IMR-90 (cell line): ENCODE measurements around the gene MYO7B. TPM values are rescaled to one million over a fixed set of nuclear protein-coding genes. Genes with fewer than 3 reads are reported as not detected.
A peak's percentile ranks its signal among the peaks of the same experiment; 100 is the strongest.

Experiments used
- ATAC-seq: fragments of 200-7000 bp; cut with Tn5 transposase; 2 replicates; pipeline ENCODE4 v1.9.1; 2020; ENCODE audit warnings: low read depth, mild to moderate bottlenecking, moderate library complexity
- BruUV-seq: library from RNA; stranded (reverse); fragments of 400-500 nt; replicated peaks from 2 replicates; lab custom pipeline; 2021; lab: Mats Ljungman, UMichigan
- CTCF ChIA-PET: fragments of 300-600 bp; formaldehyde crosslinking; extraction: SDS; loops from one replicate; lab custom pipeline; 2021; ENCODE audit warnings: antibody characterized with exemption; lab: Yijun Ruan, JAX
- POLR2A ChIA-PET: fragments of 300-600 bp; sonication (Branson Sonifier 250); formaldehyde crosslinking; loops from one replicate; lab custom pipeline; 2022; ENCODE audit warnings: antibody characterized with exemption; ENCODE audit not compliant: unreplicated experiment; lab: Charles Lee
- DNase-seq: peaks from one replicate; pipeline ENCODE4 v3.0.0; 2013
- H2AFZ ChIP-seq: replicated peaks from 2 replicates; pipeline ENCODE3; 2013; ENCODE audit warnings: low read length, mild to moderate bottlenecking; ENCODE audit not compliant: poor library complexity
- H2AK5ac ChIP-seq: 2 replicates; pipeline ENCODE4 v1.6.1; 2013; ENCODE audit warnings: low read depth, low read length, inconsistent platforms
- H2AK9ac ChIP-seq: replicated peaks from 2 replicates; pipeline ENCODE3; 2013; ENCODE audit warnings: mild to moderate bottlenecking, low read depth, low read length, moderate library complexity; ENCODE audit not compliant: poor library complexity
- H2BK120ac ChIP-seq: 2 replicates; pipeline ENCODE4 v1.6.1; 2013; ENCODE audit warnings: low read depth, low read length, inconsistent platforms
- H2BK15ac ChIP-seq: 3 replicates; pipeline ENCODE4 v1.6.1; 2013; ENCODE audit warnings: low read depth, low read length, inconsistent platforms
- H2BK20ac ChIP-seq: 2 replicates; pipeline ENCODE4 v1.6.1; 2013; ENCODE audit warnings: low read depth, mild to moderate bottlenecking, inconsistent platforms, low read length, moderate library complexity
- H2BK5ac ChIP-seq: 2 replicates; pipeline ENCODE4 v1.6.1; 2013; ENCODE audit warnings: mild to moderate bottlenecking, low read depth, low read length, inconsistent platforms; ENCODE audit not compliant: poor library complexity, severe bottlenecking
- H3K14ac ChIP-seq: replicated peaks from 2 replicates; pipeline ENCODE4 v1.6.1; 2013; ENCODE audit warnings: low read depth, low read length, inconsistent platforms
- H3K18ac ChIP-seq: 2 replicates; pipeline ENCODE4 v1.6.1; 2013; ENCODE audit warnings: low read depth, low read length, control low read depth
- H3K23ac ChIP-seq: 2 replicates; pipeline ENCODE4 v1.6.1; 2013; ENCODE audit warnings: low read depth, low read length, inconsistent platforms
- H3K27ac ChIP-seq: 2 replicates; pipeline ENCODE4 v1.5.1; 2013; ENCODE audit warnings: mild to moderate bottlenecking, control low read depth, low read length; ENCODE audit not compliant: insufficient read depth
- H3K27me3 ChIP-seq: 2 replicates; pipeline ENCODE4 v1.6.1; 2013; ENCODE audit warnings: low read length; ENCODE audit not compliant: control insufficient read depth, insufficient read depth
- H3K36me3 ChIP-seq: 2 replicates; pipeline ENCODE4 v1.6.1; 2013; ENCODE audit warnings: low read length, mixed read lengths; ENCODE audit not compliant: control insufficient read depth, insufficient read depth
- H3K4ac ChIP-seq: 2 replicates; pipeline ENCODE4 v1.6.1; 2013; ENCODE audit warnings: low read depth, low read length, inconsistent platforms
- H3K4me1 ChIP-seq: 2 replicates; pipeline ENCODE4 v1.6.1; 2013; ENCODE audit warnings: low read length, mixed read lengths; ENCODE audit not compliant: control insufficient read depth, insufficient read depth
- H3K4me2 ChIP-seq: 2 replicates; pipeline ENCODE4 v1.6.1; 2013; ENCODE audit warnings: low read depth, mild to moderate bottlenecking, control low read depth, low read length, moderate library complexity
- H3K4me3 ChIP-seq: 2 replicates; pipeline ENCODE4 v1.5.1; 2013; ENCODE audit warnings: low read depth, mild to moderate bottlenecking, control low read depth, low read length, moderate library complexity; ENCODE audit not compliant: insufficient read depth
- H3K56ac ChIP-seq: 2 replicates; pipeline ENCODE4 v1.6.1; 2013; ENCODE audit warnings: low read length, inconsistent platforms; ENCODE audit not compliant: insufficient read depth; ENCODE audit errors: extremely low read depth
- H3K79me1 ChIP-seq, 2 experiments: 2 replicates each; pipeline ENCODE4 v1.6.1; 2013; ENCODE audit warnings: low read length in 2 of 2, inconsistent platforms in 1 of 2, low read depth in 1 of 2
- H3K9ac ChIP-seq: 2 replicates; pipeline ENCODE4 v1.6.1; 2013; ENCODE audit warnings: low read depth, low read length, control low read depth
- H3K9me1 ChIP-seq: 2 replicates; pipeline ENCODE4 v1.6.1; 2013; ENCODE audit warnings: low read length, inconsistent platforms; ENCODE audit not compliant: insufficient read depth
- H3K9me3 ChIP-seq: 2 replicates; pipeline ENCODE4 v1.6.1; 2013; ENCODE audit warnings: low read length; ENCODE audit not compliant: control insufficient read depth, insufficient read depth
- H4K20me1 ChIP-seq: 2 replicates; pipeline ENCODE4 v1.6.1; 2013; ENCODE audit warnings: low read length, inconsistent platforms; ENCODE audit not compliant: insufficient read depth
- H4K5ac ChIP-seq: 2 replicates; pipeline ENCODE4 v1.6.1; 2013; ENCODE audit warnings: mild to moderate bottlenecking, low read depth, low read length, control low read depth
- H4K8ac ChIP-seq, 2 experiments: 2 replicates each; pipeline ENCODE4 v1.6.1; 2013; ENCODE audit warnings: low read depth in 2 of 2, low read length in 2 of 2, control low read depth in 1 of 2, inconsistent platforms in 1 of 2
- H4K91ac ChIP-seq: 2 replicates; pipeline ENCODE4 v1.6.1; 2013; ENCODE audit warnings: low read depth, low read length, inconsistent platforms; ENCODE audit not compliant: insufficient read depth
- CEBPB ChIP-seq: IDR thresholded peaks from 2 replicates; pipeline ENCODE4 v1.6.1; 2012; ENCODE audit warnings: low read depth, low read length, improper control_type of control experiment
- CHD1 ChIP-seq: IDR thresholded peaks from 2 replicates; pipeline ENCODE4 v1.6.1; 2012; ENCODE audit warnings: low read depth, low read length, improper control_type of control experiment
- POLR2A ChIP-seq: IDR thresholded peaks from 2 replicates; pipeline ENCODE4 v1.6.1; 2012; ENCODE audit warnings: mild to moderate bottlenecking, low read depth, low read length
- RAD21 ChIP-seq: IDR thresholded peaks from 2 replicates; pipeline ENCODE4 v1.6.1; 2012; ENCODE audit warnings: low read length, improper control_type of control experiment
- WGBS, 2 experiments: methylation state at CpG; one replicate each; pipeline versions ENCODE4 v1.1.5 to v1.1.7; 2013; ENCODE audit warnings: missing lambda C conversion rate in 2 of 2; ENCODE audit not compliant: insufficient read length in 1 of 2; ENCODE audit errors: extremely low coverage in 2 of 2; 5-methylcytosine and 5-hydroxymethylcytosine counted together
- dilution Hi-C: fragments of 300-500 bp; cut with HindIII; formaldehyde crosslinking; loops from one replicate; pipeline ENCODE4 v1.14.3; 2018; ENCODE audit warnings: low sequenced_read_pairs; ENCODE audit not compliant: unreplicated experiment
- in situ Hi-C: fragments of 300-500 bp; cut with MboI; formaldehyde crosslinking; loops from 3 replicates; pipeline ENCODE4 v1.14.3; 2019; ENCODE audit warnings: low sequenced_read_pairs, inconsistent platforms, mixed read lengths
- intact Hi-C: fragments of 100-400 bp; cut with micrococcal nuclease; formaldehyde crosslinking; loops from 2 replicates; pipeline ENCODE4 v1.10.0; 2022
- polyA plus RNA-seq, 3 experiments: library from polyadenylated mRNA; depleted of rRNA; stranded (reverse); fragments of >200 nt; gene quantifications; 2 replicates each; pipeline ENCODE4 v1.2.3, GENCODE V29; 2012; ENCODE audit warnings: low replicate concordance in 1 of 3
- total RNA-seq: library from RNA; depleted of rRNA; stranded (reverse); fragments of >200 nt; gene quantifications from 2 replicates; pipeline ENCODE4 v1.2.3, GENCODE V29; 2012
- TF ChIP-seq, protein P1 (sequence below): fragments of 150-350 bp; IDR thresholded peaks from 2 replicates; pipeline ENCODE4 v1.6.1; 2016; ENCODE audit warnings: low read depth, mild to moderate bottlenecking, low read length, moderate library complexity, borderline replicate concordance

MYO7B gene
- total and polyA plus RNA-seq, 2 of the 4 experiments (the other 2 are of a cell fraction): 0.18 to 0.46 TPM

GRCh38 chr2:127634626-127635379, 99.3 kb downstream of the MYO7B start:
- BruUV-seq: no TSS peak
- TF ChIP-seq CEBPB (no peak), CHD1 (no peak), POLR2A (no peak), RAD21 (no peak)
- TF ChIP-seq, protein P1, sequence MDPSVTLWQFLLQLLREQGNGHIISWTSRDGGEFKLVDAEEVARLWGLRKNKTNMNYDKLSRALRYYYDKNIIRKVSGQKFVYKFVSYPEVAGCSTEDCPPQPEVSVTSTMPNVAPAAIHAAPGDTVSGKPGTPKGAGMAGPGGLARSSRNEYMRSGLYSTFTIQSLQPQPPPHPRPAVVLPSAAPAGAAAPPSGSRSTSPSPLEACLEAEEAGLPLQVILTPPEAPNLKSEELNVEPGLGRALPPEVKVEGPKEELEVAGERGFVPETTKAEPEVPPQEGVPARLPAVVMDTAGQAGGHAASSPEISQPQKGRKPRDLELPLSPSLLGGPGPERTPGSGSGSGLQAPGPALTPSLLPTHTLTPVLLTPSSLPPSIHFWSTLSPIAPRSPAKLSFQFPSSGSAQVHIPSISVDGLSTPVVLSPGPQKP: no peak

More at GRCh38 chr2:127634626-127635379, 99.3 kb downstream of the MYO7B start:
- H4K91ac ChIP-seq: no peak overlapping the region
- H2BK15ac ChIP-seq: no peak overlapping the region
- H3K23ac ChIP-seq: no peak overlapping the region
- in situ Hi-C loops (no loop called here), dilution Hi-C loops (no loop called here), intact Hi-C loops (no loop called here)
- no peak overlapping the region for H3K4me2 ChIP-seq
- H2AFZ ChIP-seq: no peak overlapping the region
- no peak overlapping the region for H4K5ac ChIP-seq
- H3K9me3 ChIP-seq: no peaks in the 10 kb centered on the region
- H3K9me1 ChIP-seq: peaks cover 12% of the 10 kb centered on the region
- H2AK9ac ChIP-seq: peak overlapping the region; percentile 9
- H2BK5ac ChIP-seq: no peak overlapping the region
- no peaks in the 10 kb centered on the region for H4K20me1 ChIP-seq
- ChIA-PET CTCF (no interaction called here), POLR2A (no interaction called here)
- H3K18ac ChIP-seq: no peak overlapping the region
- H3K4me1 ChIP-seq: peaks cover 14% of the 10 kb centered on the region
- H3K4ac ChIP-seq: no peak overlapping the region
- 91% methylated on average over 6 of the region's 17 CpGs; no CpG with 5 or more reads in 1 of the 2 experiments for WGBS, 2 experiments
- no peak overlapping the region for H3K27ac ChIP-seq
- H2BK120ac ChIP-seq: no peak overlapping the region
- H3K56ac ChIP-seq: no peak overlapping the region
- no peak overlapping the region for H3K14ac ChIP-seq
- ATAC-seq (no peak), DNase-seq (no peak)
- no peak overlapping the region for H4K8ac ChIP-seq
- no peak overlapping the region for H2BK20ac ChIP-seq
- H3K36me3 ChIP-seq: peaks cover 2% of the 10 kb centered on the region; the same call in 1 of the 2 replicates
- peaks cover 0 to 11% of the 10 kb centered on the region in 2 experiments; a peak in 1 of 4 replicates for H3K79me1 ChIP-seq
- no peak overlapping the region for H3K9ac ChIP-seq
- H2AK5ac ChIP-seq: no peak overlapping the region
- no peak overlapping the region for H3K4me3 ChIP-seq
- H3K27me3 ChIP-seq: no peaks in the 10 kb centered on the region
